GM10266 (cell line): ENCODE measurements around the gene PAQR7.

Experiments used
- DNase-seq: peaks from one replicate; pipeline ENCODE4 v3.0.0; 2012; ENCODE audit errors: extremely low spot score
- CTCF ChIP-seq: IDR thresholded peaks from 2 replicates; pipeline ENCODE4 v1.5.1; 2012; ENCODE audit warnings: mild to moderate bottlenecking, low read depth; ENCODE audit not compliant: control insufficient read depth, insufficient read depth; ENCODE audit errors: missing control alignments

PAQR7 gene

GRCh38 chr1:25821112-25821476, 54.4 kb downstream of the PAQR7 start:
- DNase-seq = no peak
- TF ChIP-seq CTCF = no peak

GRCh38 chr1:25820247-25821111, 55.0 kb downstream of the PAQR7 start:
- TF ChIP-seq CTCF = no peak
- peak; percentile 87 for DNase-seq

GRCh38 chr1:25819491-25820246, 55.8 kb downstream of the PAQR7 start, which contains the start of gene MTFR1L:
TSS of gene MTFR1L (plus strand) at chr1:25819954. CDS start at chr1:25823105, 3,151 bp downstream.
- no peak for TF ChIP-seq CTCF
- peak; percentile 97 for DNase-seq

- no peak for DNase-seq
- no peak for TF ChIP-seq CTCF
Measured at GRCh38 chr1:25818569-25818968, 56.9 kb downstream of the PAQR7 start.

GRCh38 chr1:25817840-25818501, 57.5 kb downstream of the PAQR7 start:
- TF ChIP-seq CTCF = no peak
- no peak for DNase-seq

- no peak for TF ChIP-seq CTCF
- DNase-seq = no peak
Measured at GRCh38 chr1:25816112-25816718, 59.3 kb downstream of the PAQR7 start.
